Measurements from ENCODE around the gene KIAA1191. TPM values are rescaled to one million over a fixed set of nuclear protein-coding genes. Genes with fewer than 3 reads are reported as not detected.
A peak's percentile ranks its signal among the peaks of the same experiment; 100 is the strongest.

The KIAA1191 gene
- total and polyA plus RNA-seq, 9 of the 15 experiments (the other 6 are each of a cell fraction or from before 2014, with no cell fraction given) = 31.0 to 80.2 (median 45.7) TPM

DNA sequence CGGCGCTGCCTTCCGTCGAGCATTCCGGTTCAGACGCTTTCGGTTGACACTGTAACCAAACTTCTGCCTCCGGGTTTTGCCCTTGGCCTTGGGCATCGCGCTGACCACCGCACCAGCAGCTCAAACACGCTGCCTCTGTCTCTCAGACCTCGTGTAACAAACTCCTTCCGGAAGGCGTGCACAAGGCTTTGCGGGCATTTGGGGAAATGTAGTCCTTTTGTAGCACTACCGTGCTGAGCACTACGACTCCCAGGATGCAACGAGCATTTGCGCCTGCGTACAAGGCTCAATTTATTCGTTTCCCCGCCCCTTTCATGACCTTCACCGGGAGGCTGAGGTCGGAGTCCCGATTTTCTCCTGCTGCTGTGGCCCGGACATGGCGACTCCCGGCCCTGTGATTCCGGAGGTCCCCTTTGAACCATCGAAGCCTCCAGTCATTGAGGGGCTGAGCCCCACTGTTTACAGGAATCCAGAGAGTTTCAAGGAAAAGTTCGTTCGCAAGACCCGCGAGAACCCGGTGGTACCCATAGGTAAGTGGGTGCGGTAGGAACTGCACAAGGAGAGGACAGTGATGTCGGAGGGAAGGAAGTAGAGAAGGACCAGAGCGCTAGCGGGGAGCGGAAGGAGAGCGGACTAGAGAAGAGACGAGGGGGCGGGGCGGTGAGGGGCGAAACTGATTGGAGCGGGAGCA, 27.0 kb upstream of the KIAA1191 start, which contains the start of the genes HIGD2A and NOP16 (continued):
- no peak for TF ChIP-seq TCF15 (CRISPR knock-in tag; IDR thresholded peaks at IDR 0.05)
- TF ChIP-seq CHD1 (IDR thresholded peaks at IDR 0.05; ENCODE audit: low read length) = peak; percentile 35
- peak; percentile 70 to 100; a peak in 3 of 4 replicates for TF ChIP-seq HDAC1 (IDR thresholded peaks at IDR 0.05)
- TF ChIP-seq CCNT2 (IDR thresholded peaks at IDR 0.05; ENCODE audit: borderline replicate concordance, extremely low read depth, insufficient read length, low read depth, low read length) = no peak
- no peak for TF ChIP-seq CREB3 (tag; conservative IDR thresholded peaks at IDR 0.05; ENCODE audit: low read depth)
- TF ChIP-seq NEUROD1 (IDR thresholded peaks at IDR 0.05; ENCODE audit: borderline replicate concordance, low read depth, low read length, partially characterized antibody) = peak; percentile 85
- TF ChIP-seq MECOM (CRISPR knock-in tag; IDR thresholded peaks at IDR 0.05) = peak; percentile 58; the same call in 1 of the 2 replicates
- TF ChIP-seq ESRRB (CRISPR knock-in tag; IDR thresholded peaks at IDR 0.05; ENCODE audit: borderline replicate concordance) = 0 out of 2 replicates have a peak, but pooled peaks have one; percentile 56
- TF ChIP-seq MCM5 (IDR thresholded peaks at IDR 0.05; ENCODE audit: low read depth) = no peak
- no peak for TF ChIP-seq ZNF398 (CRISPR knock-in tag; IDR thresholded peaks at IDR 0.05)
- TF ChIP-seq, protein P1, sequence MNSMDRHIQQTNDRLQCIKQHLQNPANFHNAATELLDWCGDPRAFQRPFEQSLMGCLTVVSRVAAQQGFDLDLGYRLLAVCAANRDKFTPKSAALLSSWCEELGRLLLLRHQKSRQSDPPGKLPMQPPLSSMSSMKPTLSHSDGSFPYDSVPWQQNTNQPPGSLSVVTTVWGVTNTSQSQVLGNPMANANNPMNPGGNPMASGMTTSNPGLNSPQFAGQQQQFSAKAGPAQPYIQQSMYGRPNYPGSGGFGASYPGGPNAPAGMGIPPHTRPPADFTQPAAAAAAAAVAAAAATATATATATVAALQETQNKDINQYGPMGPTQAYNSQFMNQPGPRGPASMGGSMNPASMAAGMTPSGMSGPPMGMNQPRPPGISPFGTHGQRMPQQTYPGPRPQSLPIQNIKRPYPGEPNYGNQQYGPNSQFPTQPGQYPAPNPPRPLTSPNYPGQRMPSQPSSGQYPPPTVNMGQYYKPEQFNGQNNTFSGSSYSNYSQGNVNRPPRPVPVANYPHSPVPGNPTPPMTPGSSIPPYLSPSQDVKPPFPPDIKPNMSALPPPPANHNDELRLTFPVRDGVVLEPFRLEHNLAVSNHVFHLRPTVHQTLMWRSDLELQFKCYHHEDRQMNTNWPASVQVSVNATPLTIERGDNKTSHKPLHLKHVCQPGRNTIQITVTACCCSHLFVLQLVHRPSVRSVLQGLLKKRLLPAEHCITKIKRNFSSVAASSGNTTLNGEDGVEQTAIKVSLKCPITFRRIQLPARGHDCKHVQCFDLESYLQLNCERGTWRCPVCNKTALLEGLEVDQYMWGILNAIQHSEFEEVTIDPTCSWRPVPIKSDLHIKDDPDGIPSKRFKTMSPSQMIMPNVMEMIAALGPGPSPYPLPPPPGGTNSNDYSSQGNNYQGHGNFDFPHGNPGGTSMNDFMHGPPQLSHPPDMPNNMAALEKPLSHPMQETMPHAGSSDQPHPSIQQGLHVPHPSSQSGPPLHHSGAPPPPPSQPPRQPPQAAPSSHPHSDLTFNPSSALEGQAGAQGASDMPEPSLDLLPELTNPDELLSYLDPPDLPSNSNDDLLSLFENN (IDR thresholded peaks at IDR 0.05; ENCODE audit: low read depth in 2 of 2, low read length in 2 of 2) = no peak; a peak in 1 of 4 replicates
- TF ChIP-seq TAF15 (IDR thresholded peaks at IDR 0.05; ENCODE audit: low read depth, low read length) = no peak
- TF ChIP-seq TRIM25 (IDR thresholded peaks at IDR 0.05; ENCODE audit: borderline replicate concordance) = peak; percentile 61; the same call in 1 of the 2 replicates
- TF ChIP-seq HOXB6 (CRISPR knock-in tag; IDR thresholded peaks at IDR 0.05; ENCODE audit: borderline replicate concordance) = no peak
- TF ChIP-seq, protein P2, sequence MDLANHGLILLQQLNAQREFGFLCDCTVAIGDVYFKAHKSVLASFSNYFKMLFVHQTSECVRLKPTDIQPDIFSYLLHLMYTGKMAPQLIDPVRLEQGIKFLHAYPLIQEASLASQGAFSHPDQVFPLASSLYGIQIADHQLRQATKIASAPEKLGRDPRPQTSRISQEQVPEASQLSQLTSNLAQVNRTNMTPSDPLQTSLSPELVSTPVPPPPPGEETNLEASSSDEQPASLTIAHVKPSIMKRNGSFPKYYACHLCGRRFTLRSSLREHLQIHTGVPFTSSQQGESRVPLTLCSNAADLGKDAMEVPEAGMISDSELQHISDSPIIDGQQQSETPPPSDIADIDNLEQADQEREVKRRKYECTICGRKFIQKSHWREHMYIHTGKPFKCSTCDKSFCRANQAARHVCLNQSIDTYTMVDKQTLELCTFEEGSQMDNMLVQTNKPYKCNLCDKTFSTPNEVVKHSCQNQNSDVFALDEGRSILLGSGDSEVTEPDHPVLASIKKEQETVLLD (IDR thresholded peaks at IDR 0.05) = peak; percentile 85
